ENCODE results near the gene EXOC7. TPM values are rescaled to one million over a fixed set of nuclear protein-coding genes. Genes with fewer than 3 reads are reported as not detected.

Gene EXOC7
- total RNA-seq, 2 experiments from 2014 or later, result 122 to 173 TPM

DNA sequence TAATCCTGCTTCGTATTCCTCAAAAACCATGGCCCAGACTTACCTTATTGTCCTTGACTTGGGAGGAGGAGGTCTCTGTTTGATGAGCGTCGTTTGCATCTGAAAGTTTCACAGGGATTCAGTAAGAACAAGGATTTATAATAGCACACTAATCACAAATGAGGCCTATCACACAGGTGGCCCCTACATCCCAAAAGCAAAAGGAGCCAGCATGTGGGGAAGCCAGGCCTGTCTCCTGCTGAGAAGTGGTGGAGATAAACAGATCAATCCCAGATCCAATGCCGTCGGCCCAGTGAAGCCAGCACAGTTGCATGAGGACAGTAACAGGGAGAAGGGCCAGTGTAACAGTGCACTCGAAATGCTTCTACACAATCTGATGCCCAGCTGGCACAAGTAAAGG is 63.2 kb downstream of the EXOC7 start:
- Histone ChIP-seq H3K27ac (ENCODE audit: low read depth, low read length, poor library complexity, severe bottlenecking) (no peak overlapping the region), H3K4me1 (ENCODE audit: insufficient read depth, low read length, poor library complexity, severe bottlenecking) (no peaks in the 10 kb centered on the region), H3K9me3 (ENCODE audit: low read length) (no peaks in the 10 kb centered on the region), H2AFZ (ENCODE audit: low read length) (no peak overlapping the region), H3K4me2 (ENCODE audit: low read length) (no peak overlapping the region), H3K79me2 (ENCODE audit: insufficient read depth, low read depth, low read length) (no peaks in the 10 kb centered on the region), H3K9me2 (ENCODE audit: insufficient read depth, low read length) (no peaks in the 10 kb centered on the region), H4K20me1 (ENCODE audit: insufficient read depth, low read length) (no peaks in the 10 kb centered on the region), H3K36me3 (ENCODE audit: insufficient read depth, low read length) (peaks cover 82% of the 10 kb centered on the region), H3K4me3 (ENCODE audit: low read depth, low read length, poor library complexity, severe bottlenecking) (no peak overlapping the region)
- TF ChIP-seq EZH2phosphoT487 (IDR thresholded peaks at IDR 0.05; ENCODE audit: borderline replicate concordance, low read depth, low read length) (no peak), CTCF (conservative IDR thresholded peaks at IDR 0.05; ENCODE audit: low read length) (no peak)
- CTCF ChIA-PET (ENCODE audit: unreplicated experiment), result no interaction called here
- POLR2A ChIA-PET, result no interaction called here
- no TSS peak for BruUV-seq (replicated peaks)
- DNase-seq (ENCODE audit: low spot score), result no peak
- intact Hi-C loops (cut with micrococcal nuclease; ENCODE audit: unreplicated experiment), result no loop called here

DNA sequence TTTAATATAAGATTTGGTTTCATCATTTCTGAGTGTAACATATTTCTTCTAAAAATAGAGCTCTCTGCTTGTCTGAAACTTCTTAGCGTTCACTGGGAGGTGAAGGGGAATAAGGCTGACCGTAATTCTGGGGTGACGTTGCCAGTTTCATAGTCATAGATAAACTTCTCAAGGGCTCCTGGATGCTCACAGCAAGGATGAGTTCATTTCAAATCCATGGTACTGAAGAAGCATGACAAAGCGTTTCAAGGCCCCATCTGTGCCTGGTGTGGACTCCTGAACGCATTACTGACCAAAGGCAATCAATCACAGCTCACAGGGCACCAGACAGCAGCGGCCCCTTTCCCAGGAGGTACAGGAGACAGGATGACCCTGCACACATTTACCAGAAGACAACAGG is 64.5 kb downstream of the EXOC7 start:
- Histone ChIP-seq H3K9me3 (ENCODE audit: low read length) (no peaks in the 10 kb centered on the region), H3K36me3 (ENCODE audit: insufficient read depth, low read length) (peaks cover 69% of the 10 kb centered on the region), H3K9me2 (ENCODE audit: insufficient read depth, low read length) (no peaks in the 10 kb centered on the region), H2AFZ (ENCODE audit: low read length) (no peak overlapping the region), H3K79me2 (ENCODE audit: insufficient read depth, low read depth, low read length) (no peaks in the 10 kb centered on the region), H4K20me1 (ENCODE audit: insufficient read depth, low read length) (no peaks in the 10 kb centered on the region), H3K4me1 (ENCODE audit: insufficient read depth, low read length, poor library complexity, severe bottlenecking) (no peaks in the 10 kb centered on the region), H3K27ac (ENCODE audit: low read depth, low read length, poor library complexity, severe bottlenecking) (no peak overlapping the region), H3K4me3 (ENCODE audit: low read depth, low read length, poor library complexity, severe bottlenecking) (no peak overlapping the region), H3K4me2 (ENCODE audit: low read length) (no peak overlapping the region)
- intact Hi-C loops (cut with micrococcal nuclease; ENCODE audit: unreplicated experiment), result no loop called here
- POLR2A ChIA-PET, result interaction anchor here (0.6 to 1.1 kb wide), 2 partner anchors 8 to 326 kb away, joined by 3 to 6 read pairs; no protein-coding TSS in a partner anchor
- BruUV-seq (replicated peaks), result TSS peak; percentile 88
- CTCF ChIA-PET (ENCODE audit: unreplicated experiment), result no interaction called here
- TF ChIP-seq CTCF (conservative IDR thresholded peaks at IDR 0.05; ENCODE audit: low read length), result no peak
- TF ChIP-seq EZH2phosphoT487 (IDR thresholded peaks at IDR 0.05; ENCODE audit: borderline replicate concordance, low read depth, low read length), result no peak
- no peak for DNase-seq (ENCODE audit: low spot score)

- H3K4me3 ChIP-seq (ENCODE audit: low read depth, low read length, poor library complexity, severe bottlenecking), result no peak overlapping the region
- H3K4me2 ChIP-seq (ENCODE audit: low read length), result no peak overlapping the region
- no peaks in the 10 kb centered on the region for H3K9me3 ChIP-seq (ENCODE audit: low read length)
- intact Hi-C loops (cut with micrococcal nuclease; ENCODE audit: unreplicated experiment), result no loop called here
- BruUV-seq (replicated peaks), result no TSS peak
- no peaks in the 10 kb centered on the region for H3K4me1 ChIP-seq (ENCODE audit: insufficient read depth, low read length, poor library complexity, severe bottlenecking)
- H3K27ac ChIP-seq (ENCODE audit: low read depth, low read length, poor library complexity, severe bottlenecking), result no peak overlapping the region
- ChIA-PET POLR2A (no interaction called here), CTCF (ENCODE audit: unreplicated experiment) (no interaction called here)
- no peak for DNase-seq (ENCODE audit: low spot score)
- peaks cover 59% of the 10 kb centered on the region for H3K36me3 ChIP-seq (ENCODE audit: insufficient read depth, low read length)
- H3K9me2 ChIP-seq (ENCODE audit: insufficient read depth, low read length), result no peaks in the 10 kb centered on the region
- H2AFZ ChIP-seq (ENCODE audit: low read length), result no peak overlapping the region
- no peaks in the 10 kb centered on the region for H4K20me1 ChIP-seq (ENCODE audit: insufficient read depth, low read length)
- TF ChIP-seq EZH2phosphoT487 (IDR thresholded peaks at IDR 0.05; ENCODE audit: borderline replicate concordance, low read depth, low read length) (no peak), CTCF (conservative IDR thresholded peaks at IDR 0.05; ENCODE audit: low read length) (no peak)
- H3K79me2 ChIP-seq (ENCODE audit: insufficient read depth, low read depth, low read length), result no peaks in the 10 kb centered on the region
Observed at GRCh38 chr17:76038050-76038449, 65.5 kb downstream of the EXOC7 start.

Data from OCI-LY7 (cell line).